HEK293 (cell line): Measurements from ENCODE around the gene INSYN2A.

Source experiments
- CTCF ChIA-PET: fragments of 350-600 bp; formaldehyde crosslinking; extraction: SDS; loops from one replicate; lab custom pipeline; 2021; ENCODE audit warnings: antibody characterized with exemption; lab: Yijun Ruan, JAX
- POLR2A ChIA-PET: fragments of 300-600 bp; formaldehyde crosslinking; extraction: SDS; loops from one replicate; lab custom pipeline; 2020; ENCODE audit warnings: antibody characterized with exemption, inconsistent platforms; lab: Yijun Ruan, JAX
- H3K27ac ChIP-seq: fragments of 200-500 bp; sonication (Bioruptor generic); 2 replicates; pipeline ENCODE4 v1.5.1; 2014; ENCODE audit warnings: low read depth, low read length, control low read depth, inconsistent platforms; ENCODE audit errors: extremely low read depth
- H3K36me3 ChIP-seq, 2 experiments: fragments of 200-500 bp in 1 of 2; sonication (Bioruptor generic) in 1 of 2; 1 replicate in 1 of 2; 2 replicates in 1 of 2; pipeline ENCODE4 v1.5.1; 2014 to 2017; ENCODE audit warnings: inconsistent platforms in 2 of 2, low read length in 2 of 2; ENCODE audit not compliant: control insufficient read depth in 2 of 2, insufficient read depth in 1 of 2
- H3K4me1 ChIP-seq: fragments of 200-500 bp; sonication (Bioruptor generic); 2 replicates; pipeline ENCODE4 v1.5.1; 2014; ENCODE audit warnings: mild to moderate bottlenecking, low read length, inconsistent platforms; ENCODE audit not compliant: control insufficient read depth, insufficient read depth
- H3K4me3 ChIP-seq: 2 replicates; pipeline ENCODE4 v1.5.1; 2011; ENCODE audit warnings: low read depth, mild to moderate bottlenecking, control low read depth, low read length, moderate library complexity
- H3K9me3 ChIP-seq: fragments of 200-500 bp; sonication (Bioruptor generic); 2 replicates; pipeline ENCODE4 v1.5.1; 2014; ENCODE audit warnings: low read depth, low read length, inconsistent platforms; ENCODE audit not compliant: control insufficient read depth, insufficient read depth
- BCL11A ChIP-seq: fragments of 450-650 bp; formaldehyde crosslinking; IDR thresholded peaks from 2 replicates; pipeline ENCODE4 v1.5.1; 2016; ENCODE audit warnings: low read depth, missing biosample characterization, missing genetic modification characterization
- GLI4 ChIP-seq: fragments of 450-650 bp; formaldehyde crosslinking; IDR thresholded peaks from 2 replicates; pipeline ENCODE4 v1.5.1; 2016; ENCODE audit warnings: missing biosample characterization, missing genetic modification characterization
- GLIS1 ChIP-seq: fragments of 450-650 bp; formaldehyde crosslinking; IDR thresholded peaks from 2 replicates; pipeline ENCODE4 v1.5.1; 2016; ENCODE audit warnings: missing biosample characterization, missing genetic modification characterization
- HOXA7 ChIP-seq: sonication (generic); formaldehyde crosslinking; IDR thresholded peaks from 2 replicates; pipeline ENCODE4 v1.8.1; 2022; ENCODE audit warnings: missing genetic modification reagents, borderline replicate concordance
- HOXC10 ChIP-seq: sonication (generic); formaldehyde crosslinking; IDR thresholded peaks from 2 replicates; pipeline ENCODE4 v1.8.1; 2023; ENCODE audit warnings: mild to moderate bottlenecking, missing genetic modification reagents
- KLF16 ChIP-seq: fragments of 450-650 bp; formaldehyde crosslinking; IDR thresholded peaks from 2 replicates; pipeline ENCODE4 v1.5.1; 2017; ENCODE audit warnings: missing biosample characterization, missing genetic modification characterization
- MYNN ChIP-seq: fragments of 450-650 bp; formaldehyde crosslinking; IDR thresholded peaks from 2 replicates; pipeline ENCODE4 v1.5.1; 2016; ENCODE audit warnings: missing biosample characterization, missing genetic modification characterization, borderline replicate concordance
- OSR2 ChIP-seq: fragments of 450-650 bp; formaldehyde crosslinking; IDR thresholded peaks from 2 replicates; pipeline ENCODE4 v1.5.1; 2016; ENCODE audit warnings: missing biosample characterization, missing genetic modification characterization
- PRDM1 ChIP-seq: fragments of 450-650 bp; formaldehyde crosslinking; IDR thresholded peaks from 2 replicates; pipeline ENCODE4; 2016; ENCODE audit warnings: missing biosample characterization, missing genetic modification characterization
- SETDB1 ChIP-seq: IDR thresholded peaks from one replicate; pipeline ENCODE4 v1.6.1; 2017; ENCODE audit warnings: mild to moderate bottlenecking, low read length, moderate library complexity, mixed read lengths; ENCODE audit not compliant: insufficient read length
- WT1 ChIP-seq: fragments of 450-650 bp; formaldehyde crosslinking; IDR thresholded peaks from 2 replicates; pipeline ENCODE4 v1.5.1; 2016; ENCODE audit warnings: missing biosample characterization, missing genetic modification characterization
- ZBTB21 ChIP-seq: fragments of 450-650 bp; formaldehyde crosslinking; IDR thresholded peaks from 2 replicates; pipeline ENCODE4 v1.5.1; 2017; ENCODE audit warnings: missing biosample characterization, missing genetic modification characterization
- ZFP3 ChIP-seq: fragments of 450-650 bp; formaldehyde crosslinking; IDR thresholded peaks from 2 replicates; pipeline ENCODE4 v1.5.1; 2016; ENCODE audit warnings: low read depth, missing biosample characterization, missing genetic modification characterization
- ZNF133 ChIP-seq: fragments of 450-650 bp; formaldehyde crosslinking; IDR thresholded peaks from 2 replicates; pipeline ENCODE4 v1.5.1; 2016; ENCODE audit warnings: missing biosample characterization, missing genetic modification characterization
- ZNF211 ChIP-seq: fragments of 450-650 bp; formaldehyde crosslinking; IDR thresholded peaks from 2 replicates; pipeline ENCODE4 v1.5.1; 2016; ENCODE audit warnings: low read depth, missing biosample characterization, missing genetic modification characterization
- ZNF239 ChIP-seq: fragments of 450-650 bp; formaldehyde crosslinking; IDR thresholded peaks from 2 replicates; pipeline ENCODE4 v1.5.1; 2016; ENCODE audit warnings: missing biosample characterization, missing genetic modification characterization
- ZNF416 ChIP-seq: fragments of 450-650 bp; formaldehyde crosslinking; IDR thresholded peaks from 2 replicates; pipeline ENCODE4 v1.5.1; 2016; ENCODE audit warnings: missing biosample characterization, missing genetic modification characterization
- ZNF426 ChIP-seq: fragments of 450-650 bp; formaldehyde crosslinking; IDR thresholded peaks from 2 replicates; pipeline ENCODE4 v1.5.1; 2017; ENCODE audit warnings: missing biosample characterization, missing genetic modification characterization, mild to moderate bottlenecking, inconsistent platforms, moderate library complexity
- ZNF510 ChIP-seq: fragments of 450-650 bp; formaldehyde crosslinking; IDR thresholded peaks from 2 replicates; pipeline ENCODE4 v1.5.1; 2018; ENCODE audit warnings: mild to moderate bottlenecking, missing genetic modification characterization, missing biosample characterization; ENCODE audit not compliant: insufficient replicate concordance
- ZNF530 ChIP-seq: fragments of 450-650 bp; formaldehyde crosslinking; IDR thresholded peaks from 2 replicates; pipeline ENCODE4 v1.5.1; 2016; ENCODE audit warnings: low read depth, missing biosample characterization, missing genetic modification characterization
- ZNF645 ChIP-seq: fragments of 450-650 bp; formaldehyde crosslinking; IDR thresholded peaks from 2 replicates; pipeline ENCODE4; 2016; ENCODE audit warnings: missing biosample characterization, missing genetic modification characterization
- ZNF654 ChIP-seq: fragments of 450-650 bp; formaldehyde crosslinking; IDR thresholded peaks from 2 replicates; pipeline ENCODE4 v1.5.1; 2016; ENCODE audit warnings: low read depth, missing biosample characterization, missing genetic modification characterization
- ZNF843 ChIP-seq: fragments of 450-650 bp; formaldehyde crosslinking; IDR thresholded peaks from 2 replicates; pipeline ENCODE4 v1.5.1; 2016; ENCODE audit warnings: missing biosample characterization, missing genetic modification characterization
- TF ChIP-seq, protein P1 (sequence below): fragments of 450-650 bp; formaldehyde crosslinking; IDR thresholded peaks from 2 replicates; pipeline ENCODE4 v1.5.1; 2017; ENCODE audit warnings: missing biosample characterization, mild to moderate bottlenecking, missing genetic modification characterization, moderate library complexity
- TF ChIP-seq, protein P2 (sequence below): fragments of 450-650 bp; formaldehyde crosslinking; IDR thresholded peaks from 2 replicates; pipeline ENCODE4 v1.5.0; 2017; ENCODE audit warnings: missing biosample characterization, missing genetic modification characterization, borderline replicate concordance

The INSYN2A gene

DNA sequence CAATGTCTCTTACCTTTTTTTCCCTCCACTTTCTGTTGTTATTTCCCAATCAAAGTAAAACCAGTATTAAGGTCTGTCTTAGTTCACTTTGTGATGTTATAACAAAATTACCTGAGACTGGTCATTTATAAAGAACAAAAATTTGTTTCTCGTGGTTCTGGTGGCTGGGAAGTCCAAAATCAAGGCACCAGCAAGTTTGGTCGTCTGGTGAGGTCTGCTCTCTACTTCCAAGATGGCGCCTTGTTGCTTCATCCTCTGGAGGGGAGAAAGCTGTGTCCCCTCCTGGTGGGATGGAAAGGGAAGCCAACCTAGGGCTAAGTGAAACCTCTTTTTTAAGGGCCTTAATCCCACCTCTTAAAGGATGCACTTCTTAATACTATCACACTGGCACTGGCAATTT lies 22.3 kb upstream of the INSYN2A start:
- CTCF ChIA-PET, result no interaction called here
- H3K36me3 ChIP-seq, result no peaks in the 10 kb centered on the region
- no peaks in the 10 kb centered on the region for H3K9me3 ChIP-seq
- POLR2A ChIA-PET, result no interaction called here
- no peak for TF ChIP-seq ZNF510
- no peak for TF ChIP-seq ZNF133 (tag by site-specific recombination)
- no peak for TF ChIP-seq ZNF654 (tag by site-specific recombination)
- TF ChIP-seq WT1 (tag by site-specific recombination), result no peak
- TF ChIP-seq, protein P1, sequence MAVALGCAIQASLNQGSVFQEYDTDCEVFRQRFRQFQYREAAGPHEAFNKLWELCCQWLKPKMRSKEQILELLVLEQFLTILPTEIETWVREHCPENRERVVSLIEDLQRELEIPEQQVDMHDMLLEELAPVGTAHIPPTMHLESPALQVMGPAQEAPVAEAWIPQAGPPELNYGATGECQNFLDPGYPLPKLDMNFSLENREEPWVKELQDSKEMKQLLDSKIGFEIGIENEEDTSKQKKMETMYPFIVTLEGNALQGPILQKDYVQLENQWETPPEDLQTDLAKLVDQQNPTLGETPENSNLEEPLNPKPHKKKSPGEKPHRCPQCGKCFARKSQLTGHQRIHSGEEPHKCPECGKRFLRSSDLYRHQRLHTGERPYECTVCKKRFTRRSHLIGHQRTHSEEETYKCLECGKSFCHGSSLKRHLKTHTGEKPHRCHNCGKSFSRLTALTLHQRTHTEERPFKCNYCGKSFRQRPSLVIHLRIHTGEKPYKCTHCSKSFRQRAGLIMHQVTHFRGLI (tag by site-specific recombination), result no peak
- no peak for TF ChIP-seq ZNF645 (tag by site-specific recombination)
- TF ChIP-seq KLF16 (tag by site-specific recombination), result no peak
- TF ChIP-seq HOXA7 (CRISPR knock-in tag), result no peak
- no peak for TF ChIP-seq ZBTB21 (tag by site-specific recombination)
- H3K4me1 ChIP-seq, result 0 out of 2 replicates have a peak, but pooled peaks cover 2% of the 10 kb centered on the region
- H3K4me3 ChIP-seq, result no peak overlapping the region
- no peak overlapping the region for H3K27ac ChIP-seq

DNA sequence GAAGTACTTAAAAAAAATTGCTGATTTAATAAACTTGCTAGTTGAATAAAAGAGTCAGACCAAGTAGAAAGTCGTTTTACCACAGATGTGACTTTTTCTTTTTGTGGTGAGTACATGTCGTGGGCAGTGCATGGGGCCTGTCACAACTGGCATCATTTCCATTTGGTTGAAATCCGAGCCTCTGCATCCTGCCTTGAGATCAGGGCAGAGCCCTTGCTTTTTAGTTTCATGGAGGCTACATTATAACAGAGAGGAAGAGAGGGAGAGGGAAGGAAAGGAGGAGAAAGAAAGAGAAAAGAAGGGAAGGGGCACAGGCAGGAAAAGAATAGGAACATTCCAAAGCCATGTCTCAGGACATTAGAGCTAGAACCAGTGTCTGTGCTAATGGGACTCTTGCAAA lies 20.4 kb upstream of the INSYN2A start:
- Histone ChIP-seq H3K36me3 (no peaks in the 10 kb centered on the region), H3K27ac (no peak overlapping the region), H3K4me1 (0 out of 2 replicates have a peak, but pooled peaks cover 2% of the 10 kb centered on the region), H3K9me3 (no peaks in the 10 kb centered on the region), H3K4me3 (no peak overlapping the region)
- ChIA-PET POLR2A (no interaction called here), CTCF (no interaction called here)
- TF ChIP-seq PRDM1 (tag by site-specific recombination), result peak; percentile 67
- TF ChIP-seq, protein P2, sequence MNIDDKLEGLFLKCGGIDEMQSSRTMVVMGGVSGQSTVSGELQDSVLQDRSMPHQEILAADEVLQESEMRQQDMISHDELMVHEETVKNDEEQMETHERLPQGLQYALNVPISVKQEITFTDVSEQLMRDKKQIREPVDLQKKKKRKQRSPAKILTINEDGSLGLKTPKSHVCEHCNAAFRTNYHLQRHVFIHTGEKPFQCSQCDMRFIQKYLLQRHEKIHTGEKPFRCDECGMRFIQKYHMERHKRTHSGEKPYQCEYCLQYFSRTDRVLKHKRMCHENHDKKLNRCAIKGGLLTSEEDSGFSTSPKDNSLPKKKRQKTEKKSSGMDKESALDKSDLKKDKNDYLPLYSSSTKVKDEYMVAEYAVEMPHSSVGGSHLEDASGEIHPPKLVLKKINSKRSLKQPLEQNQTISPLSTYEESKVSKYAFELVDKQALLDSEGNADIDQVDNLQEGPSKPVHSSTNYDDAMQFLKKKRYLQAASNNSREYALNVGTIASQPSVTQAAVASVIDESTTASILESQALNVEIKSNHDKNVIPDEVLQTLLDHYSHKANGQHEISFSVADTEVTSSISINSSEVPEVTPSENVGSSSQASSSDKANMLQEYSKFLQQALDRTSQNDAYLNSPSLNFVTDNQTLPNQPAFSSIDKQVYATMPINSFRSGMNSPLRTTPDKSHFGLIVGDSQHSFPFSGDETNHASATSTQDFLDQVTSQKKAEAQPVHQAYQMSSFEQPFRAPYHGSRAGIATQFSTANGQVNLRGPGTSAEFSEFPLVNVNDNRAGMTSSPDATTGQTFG (tag by site-specific recombination), result no peak

DNA sequence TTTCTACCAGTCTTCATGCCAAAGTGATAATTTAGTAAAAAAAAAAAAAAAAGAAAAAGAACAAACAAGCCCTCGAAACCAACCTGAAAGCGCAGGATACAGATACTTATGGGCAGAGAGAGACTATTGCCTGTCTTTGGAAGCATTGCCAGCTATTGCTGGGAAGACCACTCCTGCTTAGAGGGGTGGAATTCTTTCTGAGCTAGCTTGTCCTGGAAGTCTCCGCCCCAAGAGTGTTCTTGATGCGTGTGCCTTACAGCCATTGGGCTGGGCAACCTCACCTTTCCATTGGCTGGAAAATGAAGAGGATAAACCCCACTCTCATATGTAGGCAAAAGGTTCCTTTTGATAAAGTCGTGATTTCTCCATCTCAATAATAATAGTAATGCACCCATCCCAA lies 19.9 kb upstream of the INSYN2A start:
- CTCF ChIA-PET, result interaction anchor here (0.6 kb wide), 1 partner anchor 55 kb away, joined by 3 read pairs; no protein-coding TSS in a partner anchor
- H3K4me3 ChIP-seq, result no peak overlapping the region
- H3K36me3 ChIP-seq, result no peaks in the 10 kb centered on the region
- H3K27ac ChIP-seq, result no peak overlapping the region
- POLR2A ChIA-PET, result no interaction called here
- H3K4me1 ChIP-seq, result 0 out of 2 replicates have a peak, but pooled peaks cover 2% of the 10 kb centered on the region
- TF ChIP-seq GLIS1 (tag by site-specific recombination) (no peak), SETDB1 (no peak), HOXC10 (no peak), ZNF843 (no peak), ZFP3 (tag by site-specific recombination) (no peak), ZNF530 (tag by site-specific recombination) (no peak), ZNF416 (tag by site-specific recombination) (no peak), ZNF426 (tag by site-specific recombination) (no peak), PRDM1 (tag by site-specific recombination) (no peak), ZNF211 (tag by site-specific recombination) (no peak), GLI4 (tag by site-specific recombination) (no peak), OSR2 (tag by site-specific recombination) (no peak), BCL11A (tag by site-specific recombination) (no peak), MYNN (tag by site-specific recombination) (no peak), ZNF239 (tag by site-specific recombination) (no peak)
- H3K9me3 ChIP-seq, result no peaks in the 10 kb centered on the region
